ENCODE measurements around the gene EYA4. TPM values are rescaled to one million over a fixed set of nuclear protein-coding genes. Genes with fewer than 3 reads are reported as not detected.

Gene EYA4
- total and polyA plus RNA-seq, 2 of the 4 experiments (the other 2 are of a cell fraction) = 5.7 to 11.1 TPM

DNA sequence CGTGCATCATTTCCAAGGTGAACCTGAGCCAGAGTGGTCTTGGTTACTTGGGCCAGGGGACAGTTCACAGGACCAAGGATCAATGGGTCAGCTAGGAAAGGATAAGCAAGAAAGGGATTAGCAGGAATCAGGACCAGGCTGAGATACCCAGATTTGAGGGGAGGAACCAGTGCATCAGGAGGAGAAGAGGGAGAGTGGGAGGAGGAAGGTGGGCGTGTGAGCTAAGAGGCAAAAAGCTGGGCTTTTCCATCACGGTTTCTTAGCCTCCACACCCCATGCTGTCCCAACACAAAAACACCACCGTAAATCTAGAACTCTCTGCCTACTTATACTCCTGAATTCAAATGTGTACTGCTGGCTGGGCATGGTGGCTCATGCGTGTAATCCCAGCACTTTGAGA is 27.5 kb downstream of the EYA4 start:
- Histone ChIP-seq H2AK9ac (replicated peaks; ENCODE audit: low read depth, low read length, poor library complexity) (no peak overlapping the region), H2BK20ac (ENCODE audit: low read depth, low read length) (no peak overlapping the region), H2AK5ac (ENCODE audit: low read depth, low read length) (no peak overlapping the region), H4K91ac (ENCODE audit: insufficient read depth, low read depth, low read length) (no peak overlapping the region), H3K14ac (replicated peaks; ENCODE audit: low read depth, low read length) (no peak overlapping the region), H2BK120ac (ENCODE audit: low read depth, low read length) (no peak overlapping the region), H3K4me1 (ENCODE audit: control insufficient read depth, insufficient read depth, low read length) (no peaks in the 10 kb centered on the region), H4K20me1 (ENCODE audit: insufficient read depth, low read length) (no peaks in the 10 kb centered on the region; the same call in 1 of the 2 replicates), H3K56ac (ENCODE audit: extremely low read depth, insufficient read depth, low read length) (no peak overlapping the region), H4K5ac (ENCODE audit: low read depth, low read length) (no peak overlapping the region), H3K27me3 (ENCODE audit: control insufficient read depth, insufficient read depth, low read length) (no peaks in the 10 kb centered on the region), H3K4me3 (ENCODE audit: insufficient read depth, low read depth, low read length) (no peak overlapping the region), H3K9me3 (ENCODE audit: control insufficient read depth, insufficient read depth, low read length) (no peaks in the 10 kb centered on the region), H3K36me3 (ENCODE audit: control insufficient read depth, insufficient read depth, low read length) (peaks cover 17% of the 10 kb centered on the region), H3K9ac (ENCODE audit: low read depth, low read length) (no peak overlapping the region), H2AFZ (replicated peaks; ENCODE audit: low read length, poor library complexity) (no peak overlapping the region), H3K4me2 (ENCODE audit: low read depth, low read length) (no peak overlapping the region), H3K9me1 (ENCODE audit: insufficient read depth, low read length) (peaks cover 2% of the 10 kb centered on the region; the same call in 1 of the 2 replicates), H3K18ac (ENCODE audit: low read depth, low read length) (no peak overlapping the region), H3K4ac (ENCODE audit: low read depth, low read length) (no peak overlapping the region), H3K23ac (ENCODE audit: low read depth, low read length) (no peak overlapping the region), H2BK15ac (ENCODE audit: low read depth, low read length) (no peak overlapping the region), H4K8ac (ENCODE audit: low read depth in 2 of 2, low read length in 2 of 2) (no peak overlapping the region), H3K79me1 (ENCODE audit: low read depth in 1 of 2, low read length in 2 of 2) (peaks cover 8 to 11% of the 10 kb centered on the region in 2 experiments), H3K27ac (ENCODE audit: insufficient read depth, low read length) (no peak overlapping the region), H2BK5ac (ENCODE audit: low read depth, low read length, poor library complexity, severe bottlenecking) (no peak overlapping the region)
- WGBS, 2 experiments (ENCODE audit: extremely low coverage in 2 of 2, insufficient read length in 1 of 2) = 93% methylated on average over 3 of the region's 5 CpGs; no CpG with 5 or more reads in 1 of the 2 experiments
- BruUV-seq (replicated peaks) = no TSS peak
- ChIA-PET POLR2A (ENCODE audit: unreplicated experiment) (no interaction called here), CTCF (no interaction called here)
- TF ChIP-seq, protein P1, sequence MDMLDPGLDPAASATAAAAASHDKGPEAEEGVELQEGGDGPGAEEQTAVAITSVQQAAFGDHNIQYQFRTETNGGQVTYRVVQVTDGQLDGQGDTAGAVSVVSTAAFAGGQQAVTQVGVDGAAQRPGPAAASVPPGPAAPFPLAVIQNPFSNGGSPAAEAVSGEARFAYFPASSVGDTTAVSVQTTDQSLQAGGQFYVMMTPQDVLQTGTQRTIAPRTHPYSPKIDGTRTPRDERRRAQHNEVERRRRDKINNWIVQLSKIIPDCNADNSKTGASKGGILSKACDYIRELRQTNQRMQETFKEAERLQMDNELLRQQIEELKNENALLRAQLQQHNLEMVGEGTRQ (IDR thresholded peaks at IDR 0.05; ENCODE audit: low read depth, low read length) = no peak
- no peak for TF ChIP-seq RCOR1 (IDR thresholded peaks at IDR 0.05; ENCODE audit: insufficient replicate concordance, low read length)
- TF ChIP-seq, protein P2, sequence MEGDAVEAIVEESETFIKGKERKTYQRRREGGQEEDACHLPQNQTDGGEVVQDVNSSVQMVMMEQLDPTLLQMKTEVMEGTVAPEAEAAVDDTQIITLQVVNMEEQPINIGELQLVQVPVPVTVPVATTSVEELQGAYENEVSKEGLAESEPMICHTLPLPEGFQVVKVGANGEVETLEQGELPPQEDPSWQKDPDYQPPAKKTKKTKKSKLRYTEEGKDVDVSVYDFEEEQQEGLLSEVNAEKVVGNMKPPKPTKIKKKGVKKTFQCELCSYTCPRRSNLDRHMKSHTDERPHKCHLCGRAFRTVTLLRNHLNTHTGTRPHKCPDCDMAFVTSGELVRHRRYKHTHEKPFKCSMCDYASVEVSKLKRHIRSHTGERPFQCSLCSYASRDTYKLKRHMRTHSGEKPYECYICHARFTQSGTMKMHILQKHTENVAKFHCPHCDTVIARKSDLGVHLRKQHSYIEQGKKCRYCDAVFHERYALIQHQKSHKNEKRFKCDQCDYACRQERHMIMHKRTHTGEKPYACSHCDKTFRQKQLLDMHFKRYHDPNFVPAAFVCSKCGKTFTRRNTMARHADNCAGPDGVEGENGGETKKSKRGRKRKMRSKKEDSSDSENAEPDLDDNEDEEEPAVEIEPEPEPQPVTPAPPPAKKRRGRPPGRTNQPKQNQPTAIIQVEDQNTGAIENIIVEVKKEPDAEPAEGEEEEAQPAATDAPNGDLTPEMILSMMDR (conservative IDR thresholded peaks at IDR 0.05; ENCODE audit: low read depth, low read length) = no peak
- no peak for TF ChIP-seq BHLHE40 (IDR thresholded peaks at IDR 0.05; ENCODE audit: low read depth, low read length)
- TF ChIP-seq CHD1 (IDR thresholded peaks at IDR 0.05; ENCODE audit: low read depth, low read length) = no peak
- no peak for TF ChIP-seq MAZ (IDR thresholded peaks at IDR 0.05; ENCODE audit: borderline replicate concordance, low read depth, low read length)
- TF ChIP-seq, protein P3, sequence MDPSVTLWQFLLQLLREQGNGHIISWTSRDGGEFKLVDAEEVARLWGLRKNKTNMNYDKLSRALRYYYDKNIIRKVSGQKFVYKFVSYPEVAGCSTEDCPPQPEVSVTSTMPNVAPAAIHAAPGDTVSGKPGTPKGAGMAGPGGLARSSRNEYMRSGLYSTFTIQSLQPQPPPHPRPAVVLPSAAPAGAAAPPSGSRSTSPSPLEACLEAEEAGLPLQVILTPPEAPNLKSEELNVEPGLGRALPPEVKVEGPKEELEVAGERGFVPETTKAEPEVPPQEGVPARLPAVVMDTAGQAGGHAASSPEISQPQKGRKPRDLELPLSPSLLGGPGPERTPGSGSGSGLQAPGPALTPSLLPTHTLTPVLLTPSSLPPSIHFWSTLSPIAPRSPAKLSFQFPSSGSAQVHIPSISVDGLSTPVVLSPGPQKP (IDR thresholded peaks at IDR 0.05; ENCODE audit: borderline replicate concordance, low read depth, low read length) = no peak
- no peak for TF ChIP-seq NFE2L2 (IDR thresholded peaks at IDR 0.05; ENCODE audit: low read depth, low read length)
- no peak for TF ChIP-seq MAFK (IDR thresholded peaks at IDR 0.05; ENCODE audit: low read depth, low read length)
- no peak for TF ChIP-seq FOS (IDR thresholded peaks at IDR 0.05; ENCODE audit: low read depth, low read length)
- TF ChIP-seq POLR2A (IDR thresholded peaks at IDR 0.05; ENCODE audit: low read depth, low read length) = no peak
- no peak for TF ChIP-seq RFX5 (IDR thresholded peaks at IDR 0.05; ENCODE audit: low read depth, low read length)
- no peak for TF ChIP-seq RAD21 (IDR thresholded peaks at IDR 0.05; ENCODE audit: low read length)
- in situ Hi-C loops (cut with MboI; ENCODE audit: low sequenced_read_pairs) = no loop called here
- intact Hi-C loops (cut with micrococcal nuclease) = no loop called here
- dilution Hi-C loops (cut with HindIII; ENCODE audit: low sequenced_read_pairs, unreplicated experiment) = no loop called here
- no peak for DNase-seq
- ATAC-seq (ENCODE audit: low read depth) = no peak

All from IMR-90 (cell line).